Measurements from ENCODE around the gene CEP104.

Gene CEP104

GRCh38 chr1:3762873-3763228 lies 94.2 kb downstream of the CEP104 start:
- no peak for DNase-seq (ENCODE audit: low spot score)

GRCh38 chr1:3762151-3762872 lies 94.7 kb downstream of the CEP104 start:
- no peak for DNase-seq (ENCODE audit: low spot score)
